Astrocyte (in vitro differentiated cells and primary cell): ENCODE data around the gene PDE4DIP. TPM values are rescaled to one million over a fixed set of nuclear protein-coding genes. Genes with fewer than 3 reads are reported as not detected.
"Not testable (repeated sequence)": the region's sequence is repeated elsewhere in the genome, so short reads cannot be mapped to it uniquely, and the experiment has no call there.

Experiments used
- DNase-seq: peaks from one replicate; pipeline ENCODE4 v3.0.0-alpha.2; 2010; ENCODE audit warnings: low read depth
- FAIRE-seq: peaks from 2 replicates; lab custom pipeline; 2011; peaks lifted over from hg19 to GRCh38; lab: Jason Lieb, UNC
- H2AFZ ChIP-seq: 2 replicates; pipeline ENCODE4 v1.6.0; 2012; ENCODE audit warnings: low read depth, low read length, inconsistent platforms
- H3K27ac ChIP-seq: 2 replicates; pipeline ENCODE4 v1.5.1; 2011; ENCODE audit warnings: low read depth, low read length, inconsistent platforms
- H3K27me3 ChIP-seq: 2 replicates; pipeline ENCODE4 v1.6.0; 2011; ENCODE audit warnings: low read length, inconsistent platforms; ENCODE audit not compliant: insufficient read depth
- H3K36me3 ChIP-seq: 2 replicates; pipeline ENCODE4 v1.5.1; 2011; ENCODE audit warnings: low read length, inconsistent platforms; ENCODE audit not compliant: insufficient read depth
- H3K4me1 ChIP-seq: 2 replicates; pipeline ENCODE4 v1.5.1; 2011; ENCODE audit warnings: low read length, inconsistent platforms; ENCODE audit not compliant: insufficient read depth
- H3K4me2 ChIP-seq: 2 replicates; pipeline ENCODE4 v1.6.0; 2012; ENCODE audit warnings: low read length, inconsistent platforms
- H3K4me3 ChIP-seq: 2 replicates; pipeline ENCODE4 v1.5.1; 2011; ENCODE audit warnings: low read depth, mild to moderate bottlenecking, low read length, inconsistent platforms; ENCODE audit not compliant: insufficient read depth
- H3K79me2 ChIP-seq: 2 replicates; pipeline ENCODE4 v1.6.0; 2012; ENCODE audit warnings: mild to moderate bottlenecking, low read length, inconsistent platforms; ENCODE audit not compliant: insufficient read depth
- H3K9ac ChIP-seq: 2 replicates; pipeline ENCODE4 v1.6.0; 2012; ENCODE audit warnings: mild to moderate bottlenecking, low read length, inconsistent platforms
- H3K9me3 ChIP-seq: 2 replicates; pipeline ENCODE4 v1.5.1; 2012; ENCODE audit warnings: low read depth, mild to moderate bottlenecking, low read length, inconsistent platforms; ENCODE audit not compliant: insufficient read depth
- H4K20me1 ChIP-seq: 2 replicates; pipeline ENCODE4 v1.6.0; 2012; ENCODE audit warnings: low read length, inconsistent platforms; ENCODE audit not compliant: insufficient read depth
- H3K27ac Mint-ChIP-seq: one replicate; pipeline ENCODE4 v1.8.0; 2021; ENCODE audit warnings: mild to moderate bottlenecking, mixed read lengths; ENCODE audit not compliant: unreplicated experiment
- H3K27me3 Mint-ChIP-seq: one replicate; pipeline ENCODE4 v1.8.0; 2021; ENCODE audit warnings: low read depth, mixed read lengths; ENCODE audit not compliant: unreplicated experiment
- H3K36me3 Mint-ChIP-seq: one replicate; pipeline ENCODE4 v1.8.0; 2021; ENCODE audit warnings: low read depth, mixed read lengths; ENCODE audit not compliant: unreplicated experiment
- H3K4me1 Mint-ChIP-seq: one replicate; pipeline ENCODE4 v1.8.0; 2021; ENCODE audit warnings: low read depth, mixed read lengths; ENCODE audit not compliant: unreplicated experiment
- H3K4me3 Mint-ChIP-seq: one replicate; pipeline ENCODE4 v1.8.0; 2021; ENCODE audit warnings: mild to moderate bottlenecking, moderate library complexity, mixed read lengths; ENCODE audit not compliant: unreplicated experiment
- H3K9me3 Mint-ChIP-seq: one replicate; pipeline ENCODE4 v1.8.0; 2021; ENCODE audit warnings: mild to moderate bottlenecking, mixed read lengths; ENCODE audit not compliant: unreplicated experiment
- total RNA-seq: library from RNA; stranded (reverse); gene quantifications from 2 replicates; pipeline ENCODE4 v1.2.1, GENCODE V29; 2021

PDE4DIP gene
- total RNA-seq, 1 donor from 2014 or later = 41.6 TPM

DNA sequence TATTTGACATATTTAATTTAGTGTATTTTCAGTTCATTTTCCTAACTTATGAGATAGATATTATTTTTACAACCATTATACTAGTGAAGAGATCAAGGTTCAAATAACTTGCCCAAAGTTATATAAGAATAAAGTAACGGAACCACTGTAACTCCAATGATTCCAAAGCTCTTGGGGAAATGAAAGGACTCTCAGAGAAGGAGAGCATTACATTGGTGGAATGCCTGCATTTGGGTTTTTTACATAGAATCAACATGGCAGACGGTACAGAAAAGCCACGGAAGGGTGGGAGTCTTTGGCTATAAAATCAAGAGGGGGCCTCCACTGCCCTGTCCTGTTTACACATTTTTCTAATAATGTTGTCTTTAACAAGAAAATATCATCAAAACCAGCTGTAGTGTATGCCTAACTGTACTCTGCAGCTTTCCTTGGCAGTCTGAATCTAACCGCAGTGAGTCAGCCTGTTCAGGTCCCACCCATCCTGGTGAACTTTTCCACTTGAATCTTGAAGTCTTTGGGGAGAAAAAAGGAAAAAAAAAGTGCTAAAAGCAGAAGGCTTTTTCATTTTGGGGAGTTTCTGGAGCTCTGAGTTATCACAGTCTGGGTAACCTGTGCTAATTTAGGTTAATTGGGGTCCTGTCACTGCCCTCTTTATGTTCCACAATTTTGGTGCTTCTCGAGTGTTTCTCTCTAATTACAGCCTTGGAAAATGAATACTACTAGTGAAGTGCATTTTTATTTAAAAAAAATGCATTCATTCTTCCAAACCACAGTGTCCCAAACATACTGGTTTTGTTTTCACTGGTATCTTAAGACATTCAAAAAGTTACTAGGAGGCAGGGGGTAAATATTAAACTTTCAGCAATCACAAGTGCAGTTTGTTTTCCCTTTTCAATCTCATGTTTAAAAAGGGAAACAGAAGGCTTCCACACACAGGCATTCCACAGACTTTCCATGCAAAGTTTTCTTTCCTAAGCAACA, 30.5 kb downstream of the PDE4DIP start:
- H3K27me3 Mint-ChIP-seq, H3K36me3 ChIP-seq, H3K9me3 Mint-ChIP-seq, H3K4me3 Mint-ChIP-seq, DNase-seq, H3K36me3 Mint-ChIP-seq, H3K27me3 ChIP-seq, H3K27ac ChIP-seq, H2AFZ ChIP-seq, H3K79me2 ChIP-seq, H3K27ac Mint-ChIP-seq, H3K4me1 Mint-ChIP-seq, H4K20me1 ChIP-seq, H3K9ac ChIP-seq, H3K4me1 ChIP-seq, FAIRE-seq, H3K9me3 ChIP-seq: not testable (repeated sequence)
- Histone ChIP-seq H3K4me3 (peak overlapping the region; percentile 17), H3K4me2 (peak overlapping the region; percentile 59)

DNA sequence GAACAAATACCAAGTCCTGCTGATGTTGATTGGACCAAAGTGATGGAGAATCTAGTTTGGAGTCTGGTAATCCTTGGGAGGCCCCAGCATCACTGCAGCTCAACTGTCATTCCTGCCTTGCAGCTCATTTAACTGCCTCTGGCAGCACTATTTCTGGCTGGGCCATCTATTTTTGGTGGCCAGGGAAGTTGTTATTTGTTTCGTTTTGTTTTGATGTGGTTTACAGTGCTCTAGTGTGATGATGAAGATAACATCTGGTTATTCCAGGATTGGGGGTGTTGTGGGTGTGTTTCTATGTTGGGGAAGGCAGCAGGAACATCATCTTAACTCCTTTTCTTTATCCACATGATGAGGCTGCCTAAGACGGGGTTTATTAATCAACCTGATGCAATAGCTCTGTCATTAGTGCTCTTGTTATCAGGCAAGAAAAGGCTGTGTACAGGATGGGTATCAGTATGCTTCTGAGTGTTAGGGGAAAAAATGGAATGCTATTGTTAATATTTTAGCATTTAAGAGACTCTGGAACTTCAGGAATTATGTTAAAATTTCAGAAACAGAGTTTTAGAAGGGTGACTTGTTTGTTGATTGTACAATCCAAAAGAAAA, 35.7 kb downstream of the PDE4DIP start:
- H3K36me3 Mint-ChIP-seq, H3K27ac Mint-ChIP-seq, H3K4me2 ChIP-seq, H3K4me3 ChIP-seq, DNase-seq, H3K9me3 ChIP-seq, H3K27me3 Mint-ChIP-seq, H3K4me1 ChIP-seq, H3K9ac ChIP-seq, H3K4me1 Mint-ChIP-seq, H3K79me2 ChIP-seq, FAIRE-seq, H3K27me3 ChIP-seq, H3K4me3 Mint-ChIP-seq, H3K36me3 ChIP-seq, H4K20me1 ChIP-seq, H3K27ac ChIP-seq, H3K9me3 Mint-ChIP-seq, H2AFZ ChIP-seq: not testable (repeated sequence)

DNA sequence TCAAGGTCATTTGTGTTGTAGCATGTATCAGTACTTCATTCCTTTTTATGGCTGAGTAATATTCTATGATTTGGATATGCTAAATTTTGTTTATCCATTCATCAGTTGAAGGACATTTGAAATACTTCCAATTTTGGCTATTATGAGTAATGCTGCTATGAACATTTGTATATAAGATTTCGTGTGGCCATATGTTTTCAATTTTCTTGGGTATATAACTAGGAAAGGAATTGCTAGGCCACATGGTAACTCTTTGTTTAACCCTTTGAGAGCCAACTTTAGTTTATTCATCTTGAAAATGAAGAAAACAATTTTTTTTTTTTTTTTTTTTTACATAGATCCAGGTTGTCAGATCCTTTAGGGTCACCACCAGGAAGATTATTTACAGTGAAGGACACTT, 37.0 kb downstream of the PDE4DIP start:
- not testable (repeated sequence) for H3K4me2 ChIP-seq, H3K4me1 ChIP-seq, H3K27me3 Mint-ChIP-seq, H3K27ac ChIP-seq, H3K4me3 Mint-ChIP-seq, H2AFZ ChIP-seq, H3K9ac ChIP-seq, DNase-seq, H3K79me2 ChIP-seq, H3K36me3 ChIP-seq, H4K20me1 ChIP-seq, H3K4me3 ChIP-seq, H3K4me1 Mint-ChIP-seq, H3K9me3 Mint-ChIP-seq, FAIRE-seq, H3K36me3 Mint-ChIP-seq, H3K27ac Mint-ChIP-seq, H3K27me3 ChIP-seq, H3K9me3 ChIP-seq

- not testable (repeated sequence) for H3K27ac Mint-ChIP-seq, H3K9me3 Mint-ChIP-seq, H3K4me2 ChIP-seq, H3K79me2 ChIP-seq, H3K27me3 Mint-ChIP-seq, H3K9ac ChIP-seq, H3K36me3 Mint-ChIP-seq, H3K9me3 ChIP-seq, H3K36me3 ChIP-seq, H3K4me3 Mint-ChIP-seq, DNase-seq, H3K4me1 ChIP-seq, FAIRE-seq, H3K27me3 ChIP-seq, H3K27ac ChIP-seq, H3K4me3 ChIP-seq, H3K4me1 Mint-ChIP-seq, H4K20me1 ChIP-seq, H2AFZ ChIP-seq
These were observed 41.0 kb downstream of the PDE4DIP start for GRCh38 chr1:148885219-148885618.

- FAIRE-seq, H3K27ac ChIP-seq, H3K4me3 ChIP-seq, H3K4me2 ChIP-seq, H3K36me3 ChIP-seq, H2AFZ ChIP-seq, H3K79me2 ChIP-seq, DNase-seq, H3K27me3 Mint-ChIP-seq, H3K9ac ChIP-seq, H3K27ac Mint-ChIP-seq, H3K36me3 Mint-ChIP-seq, H3K4me3 Mint-ChIP-seq, H4K20me1 ChIP-seq, H3K9me3 ChIP-seq, H3K9me3 Mint-ChIP-seq, H3K4me1 ChIP-seq, H3K27me3 ChIP-seq, H3K4me1 Mint-ChIP-seq: not testable (repeated sequence)
These were observed 42.1 kb downstream of the PDE4DIP start for GRCh38 chr1:148886293-148886692.

DNA sequence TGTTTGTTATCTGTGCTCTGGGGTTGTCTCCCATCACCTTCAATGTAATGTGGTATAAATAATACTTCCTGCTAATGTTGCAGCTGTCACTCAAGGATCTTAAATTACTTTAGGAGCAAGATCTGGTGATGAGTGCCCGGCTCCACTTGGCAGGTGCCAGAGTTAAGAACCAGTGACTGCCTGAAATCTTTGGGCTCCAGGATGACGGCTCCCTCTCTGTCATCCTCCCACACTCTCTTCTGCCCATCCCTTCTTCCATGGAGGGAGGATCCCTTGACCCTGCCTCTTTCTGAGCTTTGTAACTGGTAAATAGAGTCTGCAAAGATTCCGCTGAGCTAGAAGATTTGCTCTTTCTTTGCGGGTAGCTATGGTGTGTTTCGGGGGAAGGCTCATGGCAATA, 44.4 kb downstream of the PDE4DIP start:
- not testable (repeated sequence) for H3K9me3 Mint-ChIP-seq, H3K36me3 ChIP-seq, H3K79me2 ChIP-seq, H3K9ac ChIP-seq, H3K4me1 Mint-ChIP-seq, H3K4me1 ChIP-seq, H3K4me3 ChIP-seq, FAIRE-seq, H3K27ac ChIP-seq, H3K27me3 ChIP-seq, H3K27ac Mint-ChIP-seq, H3K27me3 Mint-ChIP-seq, H4K20me1 ChIP-seq, H3K9me3 ChIP-seq, H3K36me3 Mint-ChIP-seq, H3K4me3 Mint-ChIP-seq, H3K4me2 ChIP-seq, H2AFZ ChIP-seq, DNase-seq
